Ammon's horn (tissue), 1 donor: ENCODE data around the gene TBC1D5.
"Not testable (repeated sequence)": the region's sequence is repeated elsewhere in the genome, so short reads cannot be mapped to it uniquely, and the experiment has no call there.

Experiments
- DNase-seq: peaks from one replicate; pipeline ENCODE4 v3.0.0-alpha.2; 2016; ENCODE audit warnings: low spot score

Gene TBC1D5

GRCh38 chr3:17749705-17750293 is 7.4 kb upstream of the TBC1D5 start:
- no peak for DNase-seq

- DNase-seq = no peak
Measured at GRCh38 chr3:17749281-17749680, 6.8 kb upstream of the TBC1D5 start.

- no peak for DNase-seq
Measured at GRCh38 chr3:17747890-17748247, 5.4 kb upstream of the TBC1D5 start.

- peak; percentile 26 for DNase-seq
Measured at GRCh38 chr3:17747174-17747889, 4.9 kb upstream of the TBC1D5 start.

- DNase-seq = no peak
Measured at GRCh38 chr3:17745894-17746293, 3.5 kb upstream of the TBC1D5 start.

- no peak for DNase-seq
Measured at GRCh38 chr3:17745301-17745700, 2.9 kb upstream of the TBC1D5 start.

- DNase-seq = no peak
Measured at GRCh38 chr3:17744693-17745092, 2.3 kb upstream of the TBC1D5 start.

- no peak for DNase-seq
Measured at GRCh38 chr3:17743658-17743995, 1.2 kb upstream of the TBC1D5 start.

GRCh38 chr3:17742880-17743657 is 638 bp upstream of the TBC1D5 start:
- peak; percentile 97 for DNase-seq

- DNase-seq = no peak
Measured at GRCh38 chr3:17741621-17742101, 770 bp downstream of the TBC1D5 start.

- no peak for DNase-seq
Measured at GRCh38 chr3:17740721-17741141, 1.7 kb downstream of the TBC1D5 start.

- no peak for DNase-seq
Measured at GRCh38 chr3:17738921-17739320, 3.5 kb downstream of the TBC1D5 start.

- DNase-seq = no peak
Measured at GRCh38 chr3:17738219-17738618, 4.2 kb downstream of the TBC1D5 start.

- DNase-seq = no peak
Measured at GRCh38 chr3:17737591-17737990, 4.8 kb downstream of the TBC1D5 start.

GRCh38 chr3:17735362-17735761 is 7.1 kb downstream of the TBC1D5 start:
- not testable (repeated sequence) for DNase-seq

GRCh38 chr3:17733768-17734167 is 8.7 kb downstream of the TBC1D5 start:
- DNase-seq = no peak

GRCh38 chr3:17733215-17733614 is 9.2 kb downstream of the TBC1D5 start:
- no peak for DNase-seq

- no peak for DNase-seq
Measured at GRCh38 chr3:17730318-17730967, 12.0 kb downstream of the TBC1D5 start.

GRCh38 chr3:17726313-17726712 is 16.1 kb downstream of the TBC1D5 start:
- no peak for DNase-seq

GRCh38 chr3:17725844-17726243 is 16.6 kb downstream of the TBC1D5 start:
- not testable (repeated sequence) for DNase-seq

- no peak for DNase-seq
Measured at GRCh38 chr3:17724948-17725347, 17.5 kb downstream of the TBC1D5 start.

- DNase-seq = no peak
Measured at GRCh38 chr3:17724122-17724521, 18.3 kb downstream of the TBC1D5 start.

GRCh38 chr3:17717411-17717810 is 25.0 kb downstream of the TBC1D5 start:
- no peak for DNase-seq
